Keratinocyte (primary cell): ENCODE measurements around the gene CTIF.

Experiments used
- CTCF ChIP-seq, 3 experiments: IDR thresholded peaks in 1 of 3; conservative IDR thresholded peaks in 1 of 3; optimal IDR thresholded peaks in 1 of 3; 2 replicates in 2 of 3; 3 replicates in 1 of 3; pipeline versions ENCODE3 to v1.5.1; 2011; ENCODE audit warnings: low read length in 3 of 3, mild to moderate bottlenecking in 3 of 3, moderate library complexity in 2 of 3, control low read depth in 1 of 3, inconsistent platforms in 1 of 3; ENCODE audit not compliant: insufficient read depth in 2 of 3; ENCODE audit errors: extremely low read depth in 1 of 3
- EZH2 ChIP-seq: IDR thresholded peaks from one replicate; pipeline ENCODE4 v1.6.1; 2012; ENCODE audit warnings: inconsistent platforms, mild to moderate bottlenecking, low read length, moderate library complexity

- no peak for TF ChIP-seq CTCF (optimal IDR thresholded peaks at IDR 0.05 in 1 of 3, IDR thresholded peaks at IDR 0.05 in 1 of 3, conservative IDR thresholded peaks at IDR 0.05 in 1 of 3; ENCODE audit: extremely low read depth in 1 of 3, insufficient read depth in 2 of 3, low read length in 3 of 3)
- no peak for TF ChIP-seq EZH2
Measured at GRCh38 chr18:48687346-48688042, 148.7 kb downstream of the CTIF start.
